Fibroblast of lung (primary cell): ENCODE results near the gene UBE2B. TPM values are rescaled to one million over a fixed set of nuclear protein-coding genes. Genes with fewer than 3 reads are reported as not detected.
"Not testable (repeated sequence)": the region's sequence is repeated elsewhere in the genome, so short reads cannot be mapped to it uniquely, and the experiment has no call there.

Experiments used
- DNase-seq, 2 donors: peaks; one replicate each; pipeline versions ENCODE4 v3.0.0 to v3.0.0-alpha.2; 2010; ENCODE audit warnings: low read depth in 2 of 2
- H2AFZ ChIP-seq: 2 replicates; pipeline ENCODE4 v1.5.1; 2012; ENCODE audit warnings: low read length, control low read depth, inconsistent platforms
- H3K27ac ChIP-seq: 2 replicates; pipeline ENCODE4 v1.5.1; 2011; ENCODE audit warnings: low read length, control low read depth; ENCODE audit not compliant: insufficient read depth
- H3K27me3 ChIP-seq: 2 replicates; pipeline ENCODE4 v1.5.1; 2011; ENCODE audit warnings: mild to moderate bottlenecking, low read length; ENCODE audit not compliant: control insufficient read depth, insufficient read depth
- H3K36me3 ChIP-seq: 2 replicates; pipeline ENCODE4 v1.5.1; 2011; ENCODE audit warnings: low read length; ENCODE audit not compliant: control insufficient read depth, insufficient read depth
- H3K4me1 ChIP-seq: 2 replicates; pipeline ENCODE4 v1.5.1; 2011; ENCODE audit warnings: low read length; ENCODE audit not compliant: control insufficient read depth, insufficient read depth; ENCODE audit errors: extremely low read depth
- H3K4me2 ChIP-seq: 2 replicates; pipeline ENCODE4 v1.5.1; 2011; ENCODE audit warnings: low read length, control low read depth; ENCODE audit not compliant: insufficient read depth; ENCODE audit errors: extremely low read depth
- H3K4me3 ChIP-seq, 4 experiments: fragments of 200-600 bp in 1 of 4; sonication (generic) in 1 of 4; replicated peaks in 1 of 4; 2 replicates each; pipeline ENCODE4 v1.5.1; 2011 to 2016; ENCODE audit warnings: low read length in 4 of 4, low read depth in 3 of 4, mild to moderate bottlenecking in 3 of 4, control low read depth in 2 of 4, inconsistent platforms in 1 of 4, mixed read lengths in 1 of 4; ENCODE audit not compliant: insufficient read depth in 1 of 4; ENCODE audit errors: control extremely low read depth in 1 of 4
- H3K79me2 ChIP-seq: 2 replicates; pipeline ENCODE4 v1.5.1; 2012; ENCODE audit warnings: mild to moderate bottlenecking, low read length, inconsistent platforms; ENCODE audit not compliant: control insufficient read depth, insufficient read depth
- H3K9ac ChIP-seq: 2 replicates; pipeline ENCODE4 v1.5.1; 2011; ENCODE audit warnings: mild to moderate bottlenecking, low read length, control low read depth; ENCODE audit not compliant: insufficient read depth
- H3K9me3 ChIP-seq: 2 replicates; pipeline ENCODE4 v1.5.1; 2012; ENCODE audit warnings: low read depth, low read length; ENCODE audit not compliant: control insufficient read depth, insufficient read depth
- H4K20me1 ChIP-seq: 2 replicates; pipeline ENCODE4 v1.5.1; 2011; ENCODE audit warnings: low read length; ENCODE audit not compliant: control insufficient read depth, insufficient read depth; ENCODE audit errors: extremely low read depth
- CTCF ChIP-seq, 2 donors: IDR thresholded peaks in 1 of 2; conservative IDR thresholded peaks in 1 of 2; 1 replicate in 1 of 2; 2 replicates in 1 of 2; pipeline ENCODE4 v1.5.1; 2011 to 2012; ENCODE audit warnings: low read length in 2 of 2, control low read depth in 1 of 2, inconsistent platforms in 1 of 2, low read depth in 1 of 2, mild to moderate bottlenecking in 1 of 2
- EZH2 ChIP-seq: IDR thresholded peaks from 2 replicates; pipeline ENCODE4 v1.5.1; 2012; ENCODE audit warnings: low read length, control low read depth, mild to moderate bottlenecking; ENCODE audit errors: missing control alignments
- polyA plus RNA-seq, 2 donors: library from polyadenylated mRNA; depleted of rRNA in 1 of 2; stranded (reverse) in 1 of 2; unstranded in 1 of 2; fragments of >200 nt; gene quantifications; 2 replicates each; pipeline ENCODE4 v1.2.1, GENCODE V29; 2011 to 2012; ENCODE audit warnings: missing spikeins in 1 of 2
- total RNA-seq: library from RNA; depleted of rRNA; stranded (reverse); fragments of >200 nt; gene quantifications from 2 replicates; pipeline ENCODE4 v1.2.1, GENCODE V29; 2014

UBE2B gene
- total and polyA plus RNA-seq, 2 donors (not counting 1 experiment from before 2014, with no cell fraction given) = 31.9 to 93.2 TPM

GRCh38 chr5:134343500-134343899 is 27.9 kb upstream of the UBE2B start:
- not testable (repeated sequence) for H3K27ac ChIP-seq, DNase-seq, H3K79me2 ChIP-seq, H3K9me3 ChIP-seq, H4K20me1 ChIP-seq, H3K36me3 ChIP-seq, H3K4me2 ChIP-seq, H3K27me3 ChIP-seq, H3K4me3 ChIP-seq, H3K4me1 ChIP-seq, H2AFZ ChIP-seq, H3K9ac ChIP-seq

- not testable (repeated sequence) for H3K27ac ChIP-seq, H3K36me3 ChIP-seq, DNase-seq, H4K20me1 ChIP-seq, H3K4me3 ChIP-seq, H3K4me1 ChIP-seq, H3K27me3 ChIP-seq, H3K9me3 ChIP-seq, H2AFZ ChIP-seq, H3K79me2 ChIP-seq, H3K9ac ChIP-seq, H3K4me2 ChIP-seq
Observed at GRCh38 chr5:134345476-134345875, 25.9 kb upstream of the UBE2B start.

GRCh38 chr5:134345996-134346395 is 25.4 kb upstream of the UBE2B start:
- no peak for TF ChIP-seq EZH2
- TF ChIP-seq CTCF (conservative IDR thresholded peaks at IDR 0.05 in 1 of 2, IDR thresholded peaks at IDR 0.05 in 1 of 2; ENCODE audit: low read depth in 1 of 2, low read length in 2 of 2) = no peak
- Histone ChIP-seq H3K27ac (no peak overlapping the region), H3K4me2 (no peak overlapping the region)

DNA sequence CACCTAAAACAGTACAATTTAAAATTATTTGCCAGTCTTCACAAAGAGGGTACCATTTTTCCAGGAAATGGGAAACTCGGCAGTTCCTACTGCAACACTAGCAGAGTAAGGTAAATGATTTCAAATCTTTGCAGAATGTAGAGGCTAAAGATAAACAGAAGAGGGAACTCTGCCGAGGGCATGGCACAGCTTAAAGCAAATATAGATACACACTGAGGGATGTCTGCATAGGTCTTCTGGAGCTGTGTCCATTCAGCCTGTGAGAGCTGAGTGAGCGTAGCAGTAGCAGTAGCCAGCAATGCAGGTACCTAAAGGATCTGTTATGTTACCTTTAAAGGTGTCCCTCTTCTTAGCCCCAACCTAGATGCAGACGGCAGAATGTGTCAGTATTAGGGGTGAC is 21.9 kb upstream of the UBE2B start:
- Histone ChIP-seq H3K4me3 (no peak overlapping the region), H3K27ac (no peak overlapping the region), H3K9me3 (no peaks in the 10 kb centered on the region), H3K36me3 (no peaks in the 10 kb centered on the region), H3K79me2 (no peaks in the 10 kb centered on the region), H3K27me3 (no peaks in the 10 kb centered on the region), H3K4me2 (no peak overlapping the region), H4K20me1 (no peaks in the 10 kb centered on the region), H2AFZ (no peak overlapping the region), H3K9ac (no peak overlapping the region), H3K4me1 (no peaks in the 10 kb centered on the region)
- no peak for TF ChIP-seq EZH2
- TF ChIP-seq CTCF (conservative IDR thresholded peaks at IDR 0.05 in 1 of 2, IDR thresholded peaks at IDR 0.05 in 1 of 2; ENCODE audit: low read depth in 1 of 2, low read length in 2 of 2) = no peak
- DNase-seq = no peak

More at GRCh38 chr5:134345996-134346395, 25.4 kb upstream of the UBE2B start:
- Histone ChIP-seq H3K9me3 (no peaks in the 10 kb centered on the region), H3K9ac (no peak overlapping the region), H3K36me3 (no peaks in the 10 kb centered on the region), H2AFZ (no peak overlapping the region), H4K20me1 (no peaks in the 10 kb centered on the region), H3K27me3 (no peaks in the 10 kb centered on the region), H3K4me1 (no peaks in the 10 kb centered on the region), H3K4me3 (no peak overlapping the region), H3K79me2 (no peaks in the 10 kb centered on the region)
- DNase-seq = no peak
